C4-2B (cell line): Measurements from ENCODE around the gene FHL5.

Source experiments
- ZFX ChIP-seq: fragments of 450-650 bp; IDR thresholded peaks from 2 replicates; pipeline ENCODE4 v1.6.1; 2017
- TF ChIP-seq, protein P1 (sequence below): fragments of 450-650 bp; conservative IDR thresholded peaks from 2 replicates; pipeline ENCODE4 v1.5.1; 2017; ENCODE audit warnings: mild to moderate bottlenecking

DNA sequence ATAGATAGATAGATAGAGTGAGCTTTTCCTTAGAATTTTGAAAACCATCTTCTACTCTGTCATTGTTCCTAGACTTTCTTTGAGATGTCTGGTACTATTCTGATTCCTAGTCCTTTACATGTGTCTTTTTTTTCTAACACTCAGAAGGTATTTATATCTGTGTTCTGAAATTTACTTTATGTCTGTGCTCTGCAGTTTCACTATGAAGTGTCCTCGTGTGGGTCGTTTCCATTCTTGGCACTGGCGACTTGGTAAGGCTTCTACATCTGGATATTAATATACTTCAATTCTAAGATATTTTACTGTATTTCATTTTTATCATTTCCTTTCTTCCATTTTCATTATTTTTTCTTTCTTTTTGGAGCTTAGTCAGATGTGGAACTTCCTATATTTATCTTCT lies 87.0 kb downstream of the FHL5 start:
- TF ChIP-seq, protein P1, sequence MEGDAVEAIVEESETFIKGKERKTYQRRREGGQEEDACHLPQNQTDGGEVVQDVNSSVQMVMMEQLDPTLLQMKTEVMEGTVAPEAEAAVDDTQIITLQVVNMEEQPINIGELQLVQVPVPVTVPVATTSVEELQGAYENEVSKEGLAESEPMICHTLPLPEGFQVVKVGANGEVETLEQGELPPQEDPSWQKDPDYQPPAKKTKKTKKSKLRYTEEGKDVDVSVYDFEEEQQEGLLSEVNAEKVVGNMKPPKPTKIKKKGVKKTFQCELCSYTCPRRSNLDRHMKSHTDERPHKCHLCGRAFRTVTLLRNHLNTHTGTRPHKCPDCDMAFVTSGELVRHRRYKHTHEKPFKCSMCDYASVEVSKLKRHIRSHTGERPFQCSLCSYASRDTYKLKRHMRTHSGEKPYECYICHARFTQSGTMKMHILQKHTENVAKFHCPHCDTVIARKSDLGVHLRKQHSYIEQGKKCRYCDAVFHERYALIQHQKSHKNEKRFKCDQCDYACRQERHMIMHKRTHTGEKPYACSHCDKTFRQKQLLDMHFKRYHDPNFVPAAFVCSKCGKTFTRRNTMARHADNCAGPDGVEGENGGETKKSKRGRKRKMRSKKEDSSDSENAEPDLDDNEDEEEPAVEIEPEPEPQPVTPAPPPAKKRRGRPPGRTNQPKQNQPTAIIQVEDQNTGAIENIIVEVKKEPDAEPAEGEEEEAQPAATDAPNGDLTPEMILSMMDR: no peak
- no peak for TF ChIP-seq ZFX
